K562 (cell line): ENCODE results near the gene TBX1. TPM values are rescaled to one million over a fixed set of nuclear protein-coding genes. Genes with fewer than 3 reads are reported as not detected.

Experiments used
- MCM2 ChIP-seq: fragments of 450-650 bp; IDR thresholded peaks from 2 replicates; pipeline ENCODE4 v1.6.1; 2017; ENCODE audit warnings: low read depth, mild to moderate bottlenecking
- MTA2 ChIP-seq: fragments of 450-650 bp; IDR thresholded peaks from 2 replicates; pipeline ENCODE4 v1.6.1; 2016; ENCODE audit warnings: low read depth
- MYBL2 ChIP-seq, 2 experiments: fragments of 450-650 bp in 1 of 2; sonication (generic) in 1 of 2; formaldehyde crosslinking in 1 of 2; IDR thresholded peaks; 2 replicates each; pipeline versions ENCODE4 v1.6.1 to v1.8.1; 2017 to 2022; ENCODE audit warnings: borderline replicate concordance in 1 of 2, inconsistent platforms in 1 of 2, low read depth in 1 of 2, mild to moderate bottlenecking in 1 of 2, missing genetic modification reagents in 1 of 2, moderate library complexity in 1 of 2
- PRMT5 ChIP-seq: sonication (generic); formaldehyde crosslinking; IDR thresholded peaks from 2 replicates; pipeline ENCODE4 v1.5.0; 2020; ENCODE audit warnings: missing genetic modification reagents
- RBM39 ChIP-seq: fragments of 200-400 bp; formaldehyde crosslinking; optimal IDR thresholded peaks from 2 replicates; pipeline ENCODE3; 2018; ENCODE audit warnings: low read depth, low read length
- SMAD4 ChIP-seq: fragments of 250-450 bp; sonication (Bioruptor Pico); conservative IDR thresholded peaks from 2 replicates; pipeline ENCODE4 v1.8.0; 2021; ENCODE audit warnings: inconsistent platforms, mild to moderate bottlenecking, moderate library complexity
- SREBF1 ChIP-seq: fragments of 150-350 bp; IDR thresholded peaks from 2 replicates; pipeline ENCODE4 v1.6.1; 2014; ENCODE audit warnings: antibody characterized with exemption, low read depth, low read length, borderline replicate concordance
- TARDBP ChIP-seq: fragments of 450-650 bp; IDR thresholded peaks from 2 replicates; pipeline ENCODE4 v1.6.1; 2016
- ZNF133 ChIP-seq: fragments of 250-450 bp; sonication (Bioruptor Pico); IDR thresholded peaks from 2 replicates; pipeline ENCODE4 v1.4.0; 2020; ENCODE audit warnings: mild to moderate bottlenecking
- ZNF140 ChIP-seq: fragments of 250-450 bp; sonication (Bioruptor Pico); IDR thresholded peaks from 2 replicates; pipeline ENCODE4 v1.8.0; 2021; ENCODE audit warnings: moderate library complexity, mild to moderate bottlenecking, inconsistent platforms
- ZNF175 ChIP-seq: fragments of 200-800 bp; sonication (Bioruptor generic); IDR thresholded peaks from 2 replicates; pipeline ENCODE4 v1.6.1; 2016; ENCODE audit warnings: low read depth, mild to moderate bottlenecking, missing genetic modification characterization, missing compliant biosample characterization
- ZNF24 ChIP-seq: fragments of 450-650 bp; IDR thresholded peaks from 2 replicates; pipeline ENCODE4 v1.6.1; 2016
- polyA plus RNA-seq, 8 experiments: library from polyadenylated mRNA; depleted of rRNA in 4 of 8; stranded (reverse) in 5 of 8; unstranded in 3 of 8; fragments of >200 nt; fragmentation: Nextera tagmentation in 2 of 8; fragmentation: Illumina TruSeq in 1 of 8; extraction: Ambion mirVana in 2 of 8; extraction: Trizol in 1 of 8; gene quantifications; 2 replicates each; pipeline versions ENCODE4 v1.2.1 to v1.2.3, GENCODE V29; 2011 to 2014; ENCODE audit warnings: inconsistent platforms in 1 of 8, missing spikeins in 1 of 8
- total RNA-seq, 7 experiments: library from RNA; depleted of rRNA in 6 of 7; stranded (reverse); fragments of >200 nt in 6 of 7; fragmentation: Illumina TruSeq in 2 of 7; extraction: Trizol in 2 of 7; gene quantifications; 2 replicates each; pipeline versions ENCODE4 v1.2.1 to v1.2.3, GENCODE V29; 2011 to 2021; ENCODE audit warnings: low replicate concordance in 1 of 7
- TF ChIP-seq, protein P1 (sequence below): IDR thresholded peaks from 3 replicates; pipeline ENCODE4 v1.6.1; 2011; ENCODE audit warnings: borderline replicate concordance, mild to moderate bottlenecking, moderate library complexity; ENCODE audit not compliant: insufficient read length; ENCODE audit errors: extremely low read depth
- TF ChIP-seq, protein P2 (sequence below): IDR thresholded peaks from 3 replicates; pipeline ENCODE4 v1.6.1; 2011; ENCODE audit warnings: borderline replicate concordance, mild to moderate bottlenecking; ENCODE audit not compliant: insufficient read length, insufficient read depth
- TF ChIP-seq, protein P3 (sequence below): fragments of 450-650 bp; IDR thresholded peaks from 2 replicates; pipeline ENCODE4 v1.6.1; 2016; ENCODE audit warnings: mild to moderate bottlenecking
- TF ChIP-seq, protein P4 (sequence below): sonication (generic); formaldehyde crosslinking; IDR thresholded peaks from 2 replicates; pipeline ENCODE4 v1.8.0; 2022; ENCODE audit warnings: mild to moderate bottlenecking, missing genetic modification reagents

The TBX1 gene
- total and polyA plus RNA-seq, 9 of the 15 experiments (the other 6 are each of a cell fraction or from before 2014, with no cell fraction given), result 0.07 to 35.0 (median 3.9) TPM

DNA sequence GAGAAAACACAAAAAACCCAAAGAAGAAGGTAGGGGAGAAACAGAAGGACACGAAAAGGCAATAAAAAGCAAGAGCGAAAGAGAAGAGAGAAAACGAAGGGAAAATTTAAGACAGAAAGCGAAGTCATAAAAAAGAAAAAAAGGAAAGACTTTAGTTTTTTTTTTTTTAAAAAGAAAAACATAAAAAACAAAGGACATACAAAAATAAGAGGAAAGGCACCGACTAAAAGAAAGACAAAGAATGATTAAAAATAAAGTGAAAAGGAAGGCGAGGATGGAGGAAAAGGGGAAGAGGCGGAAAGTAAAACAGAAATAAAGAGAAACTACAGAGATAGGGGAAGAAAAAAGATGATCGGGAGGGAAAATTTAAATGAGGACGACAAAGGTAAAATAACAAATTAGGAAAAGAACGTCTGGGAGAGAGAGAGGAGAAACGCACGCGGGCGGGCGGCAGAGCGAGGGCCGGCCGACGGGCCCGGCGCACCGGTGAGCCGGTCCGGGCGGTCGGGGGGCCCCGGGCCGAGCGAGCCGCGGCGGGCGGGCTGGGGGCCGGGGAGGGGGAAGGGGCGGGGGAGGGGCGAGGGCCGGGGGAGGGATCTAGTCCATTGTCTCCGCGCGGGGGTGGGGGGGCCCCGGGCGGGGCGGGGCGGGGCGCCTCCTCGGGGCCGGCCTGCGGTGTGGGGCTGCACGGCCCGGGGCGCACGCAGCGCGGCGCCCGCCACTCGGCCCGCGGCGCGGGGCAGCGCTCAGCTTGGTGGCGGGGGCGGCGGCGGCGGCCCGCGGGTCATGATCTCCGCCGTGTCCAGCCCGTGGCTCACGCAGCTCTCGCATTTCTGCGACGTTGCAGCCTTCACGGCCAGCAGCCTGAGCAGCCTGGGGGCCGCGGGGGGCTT is at the start of gene TBX1 (continued):
- TF ChIP-seq, protein P1, sequence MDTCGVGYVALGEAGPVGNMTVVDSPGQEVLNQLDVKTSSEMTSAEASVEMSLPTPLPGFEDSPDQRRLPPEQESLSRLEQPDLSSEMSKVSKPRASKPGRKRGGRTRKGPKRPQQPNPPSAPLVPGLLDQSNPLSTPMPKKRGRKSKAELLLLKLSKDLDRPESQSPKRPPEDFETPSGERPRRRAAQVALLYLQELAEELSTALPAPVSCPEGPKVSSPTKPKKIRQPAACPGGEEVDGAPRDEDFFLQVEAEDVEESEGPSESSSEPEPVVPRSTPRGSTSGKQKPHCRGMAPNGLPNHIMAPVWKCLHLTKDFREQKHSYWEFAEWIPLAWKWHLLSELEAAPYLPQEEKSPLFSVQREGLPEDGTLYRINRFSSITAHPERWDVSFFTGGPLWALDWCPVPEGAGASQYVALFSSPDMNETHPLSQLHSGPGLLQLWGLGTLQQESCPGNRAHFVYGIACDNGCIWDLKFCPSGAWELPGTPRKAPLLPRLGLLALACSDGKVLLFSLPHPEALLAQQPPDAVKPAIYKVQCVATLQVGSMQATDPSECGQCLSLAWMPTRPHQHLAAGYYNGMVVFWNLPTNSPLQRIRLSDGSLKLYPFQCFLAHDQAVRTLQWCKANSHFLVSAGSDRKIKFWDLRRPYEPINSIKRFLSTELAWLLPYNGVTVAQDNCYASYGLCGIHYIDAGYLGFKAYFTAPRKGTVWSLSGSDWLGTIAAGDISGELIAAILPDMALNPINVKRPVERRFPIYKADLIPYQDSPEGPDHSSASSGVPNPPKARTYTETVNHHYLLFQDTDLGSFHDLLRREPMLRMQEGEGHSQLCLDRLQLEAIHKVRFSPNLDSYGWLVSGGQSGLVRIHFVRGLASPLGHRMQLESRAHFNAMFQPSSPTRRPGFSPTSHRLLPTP, result no peak
- TF ChIP-seq RBM39, result no peak
- TF ChIP-seq SMAD4, result peak; percentile 31; the same call in 1 of the 2 replicates
- no peak for TF ChIP-seq ZNF175 (CRISPR knock-in tag)
- TF ChIP-seq PRMT5 (CRISPR knock-in tag), result no peak
- no peak for TF ChIP-seq TARDBP
- TF ChIP-seq MYBL2 (IDR thresholded peaks at IDR 0.05; ENCODE audit: low read depth), result no peak
- TF ChIP-seq MYBL2 (CRISPR knock-in tag; IDR thresholded peaks at IDR 0.05; ENCODE audit: borderline replicate concordance), result no peak
- peak; percentile 33 for TF ChIP-seq ZNF140 (CRISPR knock-in tag)
- TF ChIP-seq ZNF24, result no peak
- TF ChIP-seq, protein P2, sequence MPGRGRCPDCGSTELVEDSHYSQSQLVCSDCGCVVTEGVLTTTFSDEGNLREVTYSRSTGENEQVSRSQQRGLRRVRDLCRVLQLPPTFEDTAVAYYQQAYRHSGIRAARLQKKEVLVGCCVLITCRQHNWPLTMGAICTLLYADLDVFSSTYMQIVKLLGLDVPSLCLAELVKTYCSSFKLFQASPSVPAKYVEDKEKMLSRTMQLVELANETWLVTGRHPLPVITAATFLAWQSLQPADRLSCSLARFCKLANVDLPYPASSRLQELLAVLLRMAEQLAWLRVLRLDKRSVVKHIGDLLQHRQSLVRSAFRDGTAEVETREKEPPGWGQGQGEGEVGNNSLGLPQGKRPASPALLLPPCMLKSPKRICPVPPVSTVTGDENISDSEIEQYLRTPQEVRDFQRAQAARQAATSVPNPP, result no peak
- TF ChIP-seq ZNF133, result no peak
- peak; percentile 64 for TF ChIP-seq MTA2
- TF ChIP-seq SREBF1, result no peak
- TF ChIP-seq, protein P3, sequence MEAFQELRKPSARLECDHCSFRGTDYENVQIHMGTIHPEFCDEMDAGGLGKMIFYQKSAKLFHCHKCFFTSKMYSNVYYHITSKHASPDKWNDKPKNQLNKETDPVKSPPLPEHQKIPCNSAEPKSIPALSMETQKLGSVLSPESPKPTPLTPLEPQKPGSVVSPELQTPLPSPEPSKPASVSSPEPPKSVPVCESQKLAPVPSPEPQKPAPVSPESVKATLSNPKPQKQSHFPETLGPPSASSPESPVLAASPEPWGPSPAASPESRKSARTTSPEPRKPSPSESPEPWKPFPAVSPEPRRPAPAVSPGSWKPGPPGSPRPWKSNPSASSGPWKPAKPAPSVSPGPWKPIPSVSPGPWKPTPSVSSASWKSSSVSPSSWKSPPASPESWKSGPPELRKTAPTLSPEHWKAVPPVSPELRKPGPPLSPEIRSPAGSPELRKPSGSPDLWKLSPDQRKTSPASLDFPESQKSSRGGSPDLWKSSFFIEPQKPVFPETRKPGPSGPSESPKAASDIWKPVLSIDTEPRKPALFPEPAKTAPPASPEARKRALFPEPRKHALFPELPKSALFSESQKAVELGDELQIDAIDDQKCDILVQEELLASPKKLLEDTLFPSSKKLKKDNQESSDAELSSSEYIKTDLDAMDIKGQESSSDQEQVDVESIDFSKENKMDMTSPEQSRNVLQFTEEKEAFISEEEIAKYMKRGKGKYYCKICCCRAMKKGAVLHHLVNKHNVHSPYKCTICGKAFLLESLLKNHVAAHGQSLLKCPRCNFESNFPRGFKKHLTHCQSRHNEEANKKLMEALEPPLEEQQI, result no peak
- TF ChIP-seq, protein P4, sequence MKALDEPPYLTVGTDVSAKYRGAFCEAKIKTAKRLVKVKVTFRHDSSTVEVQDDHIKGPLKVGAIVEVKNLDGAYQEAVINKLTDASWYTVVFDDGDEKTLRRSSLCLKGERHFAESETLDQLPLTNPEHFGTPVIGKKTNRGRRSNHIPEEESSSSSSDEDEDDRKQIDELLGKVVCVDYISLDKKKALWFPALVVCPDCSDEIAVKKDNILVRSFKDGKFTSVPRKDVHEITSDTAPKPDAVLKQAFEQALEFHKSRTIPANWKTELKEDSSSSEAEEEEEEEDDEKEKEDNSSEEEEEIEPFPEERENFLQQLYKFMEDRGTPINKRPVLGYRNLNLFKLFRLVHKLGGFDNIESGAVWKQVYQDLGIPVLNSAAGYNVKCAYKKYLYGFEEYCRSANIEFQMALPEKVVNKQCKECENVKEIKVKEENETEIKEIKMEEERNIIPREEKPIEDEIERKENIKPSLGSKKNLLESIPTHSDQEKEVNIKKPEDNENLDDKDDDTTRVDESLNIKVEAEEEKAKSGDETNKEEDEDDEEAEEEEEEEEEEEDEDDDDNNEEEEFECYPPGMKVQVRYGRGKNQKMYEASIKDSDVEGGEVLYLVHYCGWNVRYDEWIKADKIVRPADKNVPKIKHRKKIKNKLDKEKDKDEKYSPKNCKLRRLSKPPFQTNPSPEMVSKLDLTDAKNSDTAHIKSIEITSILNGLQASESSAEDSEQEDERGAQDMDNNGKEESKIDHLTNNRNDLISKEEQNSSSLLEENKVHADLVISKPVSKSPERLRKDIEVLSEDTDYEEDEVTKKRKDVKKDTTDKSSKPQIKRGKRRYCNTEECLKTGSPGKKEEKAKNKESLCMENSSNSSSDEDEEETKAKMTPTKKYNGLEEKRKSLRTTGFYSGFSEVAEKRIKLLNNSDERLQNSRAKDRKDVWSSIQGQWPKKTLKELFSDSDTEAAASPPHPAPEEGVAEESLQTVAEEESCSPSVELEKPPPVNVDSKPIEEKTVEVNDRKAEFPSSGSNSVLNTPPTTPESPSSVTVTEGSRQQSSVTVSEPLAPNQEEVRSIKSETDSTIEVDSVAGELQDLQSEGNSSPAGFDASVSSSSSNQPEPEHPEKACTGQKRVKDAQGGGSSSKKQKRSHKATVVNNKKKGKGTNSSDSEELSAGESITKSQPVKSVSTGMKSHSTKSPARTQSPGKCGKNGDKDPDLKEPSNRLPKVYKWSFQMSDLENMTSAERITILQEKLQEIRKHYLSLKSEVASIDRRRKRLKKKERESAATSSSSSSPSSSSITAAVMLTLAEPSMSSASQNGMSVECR, result no peak
- no peak for TF ChIP-seq MCM2
